Gastroesophageal sphincter (tissue), 4 donors: ENCODE data around the gene SH3PXD2A. TPM values are rescaled to one million over a fixed set of nuclear protein-coding genes. Genes with fewer than 3 reads are reported as not detected.

Experiments
- ATAC-seq: fragments of 150-250 bp; one replicate; pipeline ENCODE4 v1.9.1; 2016; ENCODE audit warnings: mild to moderate bottlenecking, moderate library complexity
- H3K27ac ChIP-seq, 4 donors: fragments of 200-600 bp; sonication (generic) in 3 of 4; 1 replicate in 3 of 4; 2 replicates in 1 of 4; pipeline ENCODE4 v1.5.1; 2016 to 2019
- H3K27me3 ChIP-seq: fragments of 200-600 bp; sonication (generic); one replicate; pipeline ENCODE4 v1.5.1; 2019
- H3K36me3 ChIP-seq, 2 donors: fragments of 200-600 bp; sonication (generic); one replicate each; pipeline ENCODE4 v1.5.1; 2019; ENCODE audit warnings: control low read depth in 1 of 2
- H3K4me1 ChIP-seq, 3 donors: fragments of 200-600 bp; sonication (generic); 1 replicate in 2 of 3; 2 replicates in 1 of 3; pipeline ENCODE4 v1.5.1; 2016 to 2019; ENCODE audit warnings: control low read depth in 2 of 3
- H3K4me3 ChIP-seq, 2 donors: fragments of 200-600 bp; sonication (generic); one replicate each; pipeline ENCODE4 v1.5.1; 2019; ENCODE audit warnings: mild to moderate bottlenecking in 1 of 2, moderate library complexity in 1 of 2
- H3K9me3 ChIP-seq, 3 donors: fragments of 200-600 bp; sonication (generic); one replicate each; pipeline ENCODE4 v1.5.1; 2017 to 2019; ENCODE audit warnings: control low read depth in 2 of 3
- EP300 ChIP-seq: sonication (generic); formaldehyde crosslinking; IDR thresholded peaks from one replicate; pipeline ENCODE4 v1.6.1; 2017; ENCODE audit warnings: antibody characterized with exemption, mild to moderate bottlenecking
- POLR2A ChIP-seq, 2 donors: fragments of 450-650 bp; IDR thresholded peaks; one replicate each; pipeline ENCODE4 v1.6.1; 2017; ENCODE audit warnings: antibody characterized with exemption in 2 of 2, mild to moderate bottlenecking in 2 of 2, moderate library complexity in 1 of 2
- POLR2AphosphoS5 ChIP-seq: sonication (generic); formaldehyde crosslinking; IDR thresholded peaks from one replicate; pipeline ENCODE4 v1.6.1; 2017; ENCODE audit warnings: antibody characterized with exemption
- WGBS, 2 donors: methylation state at CpG; one replicate each; pipeline ENCODE4 v1.1.5; 2018; ENCODE audit warnings: low coverage in 1 of 2; 5-methylcytosine and 5-hydroxymethylcytosine counted together
- total RNA-seq, 4 donors: library from RNA; depleted of rRNA; stranded (reverse); fragments of >200 nt; gene quantifications; one replicate each; pipeline ENCODE4 v1.1.0, GENCODE V29; 2016
- TF ChIP-seq, protein P1 (sequence below), 4 experiments: fragments of 200-600 bp in 2 of 4; fragments of 450-650 bp in 2 of 4; sonication (generic) in 1 of 4; IDR thresholded peaks; one replicate each; pipeline ENCODE4 v1.5.1; 2017 to 2019; ENCODE audit warnings: antibody characterized with exemption in 4 of 4, mild to moderate bottlenecking in 2 of 4, moderate library complexity in 2 of 4

SH3PXD2A gene
- total RNA-seq, 4 donors from 2014 or later = 31.2 to 65.2 (median 39.5) TPM

DNA sequence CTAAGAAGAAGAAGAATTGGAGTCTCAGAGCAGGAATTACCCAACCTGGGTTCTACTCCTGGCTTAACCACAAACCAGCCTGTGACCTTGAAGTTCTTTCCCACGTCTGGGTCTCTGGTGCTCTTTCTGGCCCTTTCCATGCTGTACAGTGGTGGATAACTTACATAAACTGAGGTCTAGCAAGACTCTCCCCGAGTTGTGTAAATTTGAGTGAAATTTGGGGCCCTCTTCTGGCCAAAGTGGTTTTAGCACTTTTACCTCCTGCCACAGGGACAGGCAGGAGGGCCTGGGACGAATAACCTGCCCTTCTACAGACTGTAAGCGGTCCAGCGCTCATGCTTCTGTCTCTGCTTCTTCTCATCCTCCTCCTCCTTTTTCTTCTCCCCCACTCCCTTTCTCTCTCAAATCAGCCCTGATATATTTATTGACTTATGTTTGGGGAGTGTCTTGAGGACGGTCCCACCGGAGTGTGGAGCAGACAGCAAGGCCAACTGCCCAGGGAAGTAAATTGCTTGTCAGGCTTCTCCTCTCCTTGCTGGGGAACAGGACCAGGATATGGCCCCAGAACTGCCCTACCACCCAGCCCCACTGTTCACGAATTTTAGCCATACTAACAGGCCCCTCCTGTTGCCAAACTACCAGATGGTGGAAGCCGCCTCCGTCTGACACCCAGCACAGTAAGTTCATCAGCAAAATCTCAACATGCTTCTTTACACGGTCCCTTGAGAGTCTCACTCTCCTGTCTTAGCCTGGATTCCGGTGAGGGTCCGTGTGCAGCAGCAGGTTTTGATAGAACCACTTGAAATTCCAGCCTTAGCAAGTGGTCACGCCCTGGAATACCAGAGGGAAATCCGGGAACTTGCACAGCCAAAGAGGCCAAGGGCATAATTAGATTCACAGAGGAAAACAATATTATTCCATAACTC lies 4.0 kb upstream of the SH3PXD2A start:
- Histone ChIP-seq H3K27me3 (no peaks in the 10 kb centered on the region), H3K4me1 (peaks cover 0 to 25% (median 12%) of the 10 kb centered on the region in 3 donors), H3K27ac (no peak overlapping the region), H3K36me3 (no peaks in the 10 kb centered on the region), H3K4me3 (no peak overlapping the region), H3K9me3 (peaks cover 0 to 1% (median 0%) of the 10 kb centered on the region in 3 donors)
- peak; percentile 50 for ATAC-seq
- 55 to 57% methylated on average over 6 to 13 of the region's 15 CpGs for WGBS, 2 donors
- no peak for TF ChIP-seq POLR2AphosphoS5
- TF ChIP-seq, protein P1, sequence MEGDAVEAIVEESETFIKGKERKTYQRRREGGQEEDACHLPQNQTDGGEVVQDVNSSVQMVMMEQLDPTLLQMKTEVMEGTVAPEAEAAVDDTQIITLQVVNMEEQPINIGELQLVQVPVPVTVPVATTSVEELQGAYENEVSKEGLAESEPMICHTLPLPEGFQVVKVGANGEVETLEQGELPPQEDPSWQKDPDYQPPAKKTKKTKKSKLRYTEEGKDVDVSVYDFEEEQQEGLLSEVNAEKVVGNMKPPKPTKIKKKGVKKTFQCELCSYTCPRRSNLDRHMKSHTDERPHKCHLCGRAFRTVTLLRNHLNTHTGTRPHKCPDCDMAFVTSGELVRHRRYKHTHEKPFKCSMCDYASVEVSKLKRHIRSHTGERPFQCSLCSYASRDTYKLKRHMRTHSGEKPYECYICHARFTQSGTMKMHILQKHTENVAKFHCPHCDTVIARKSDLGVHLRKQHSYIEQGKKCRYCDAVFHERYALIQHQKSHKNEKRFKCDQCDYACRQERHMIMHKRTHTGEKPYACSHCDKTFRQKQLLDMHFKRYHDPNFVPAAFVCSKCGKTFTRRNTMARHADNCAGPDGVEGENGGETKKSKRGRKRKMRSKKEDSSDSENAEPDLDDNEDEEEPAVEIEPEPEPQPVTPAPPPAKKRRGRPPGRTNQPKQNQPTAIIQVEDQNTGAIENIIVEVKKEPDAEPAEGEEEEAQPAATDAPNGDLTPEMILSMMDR (IDR thresholded peaks at IDR 0.05) = peak; percentile 69 to 85 (median 76)

DNA sequence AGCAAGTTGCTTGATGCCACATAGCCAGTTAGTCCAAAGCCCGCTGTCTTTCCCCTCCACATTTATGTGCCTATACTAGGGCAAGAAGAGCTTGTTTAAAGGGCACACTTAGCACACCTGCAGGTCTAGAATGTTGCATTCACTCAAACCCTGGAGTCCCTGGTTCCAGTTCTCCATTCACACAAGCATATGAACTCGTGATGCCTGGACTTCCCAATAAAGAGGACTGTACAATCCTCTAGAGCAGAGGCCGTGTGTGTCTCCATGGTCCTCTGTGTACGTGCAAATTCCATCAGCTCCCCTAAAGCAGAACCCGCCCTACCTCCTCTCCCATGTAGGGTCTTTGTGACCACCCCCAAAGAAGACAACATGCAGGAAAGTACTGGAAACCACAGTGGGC lies 3.0 kb upstream of the SH3PXD2A start:
- H3K4me1 ChIP-seq = peaks cover 0 to 36% (median 21%) of the 10 kb centered on the region in 3 donors
- 29 to 100% methylated on average over 1 of the region's 5 CpGs for WGBS, 2 donors
- ATAC-seq = no peak
- no peaks in the 10 kb centered on the region for H3K9me3 ChIP-seq
- H3K27me3 ChIP-seq = no peaks in the 10 kb centered on the region
- no peak overlapping the region for H3K27ac ChIP-seq
- H3K36me3 ChIP-seq = no peaks in the 10 kb centered on the region
- no peak for TF ChIP-seq EP300
- no peak for TF ChIP-seq POLR2A (IDR thresholded peaks at IDR 0.05)
- TF ChIP-seq, protein P1 (IDR thresholded peaks at IDR 0.05) = no peak
- TF ChIP-seq POLR2AphosphoS5 = no peak
- H3K4me3 ChIP-seq = no peak overlapping the region

DNA sequence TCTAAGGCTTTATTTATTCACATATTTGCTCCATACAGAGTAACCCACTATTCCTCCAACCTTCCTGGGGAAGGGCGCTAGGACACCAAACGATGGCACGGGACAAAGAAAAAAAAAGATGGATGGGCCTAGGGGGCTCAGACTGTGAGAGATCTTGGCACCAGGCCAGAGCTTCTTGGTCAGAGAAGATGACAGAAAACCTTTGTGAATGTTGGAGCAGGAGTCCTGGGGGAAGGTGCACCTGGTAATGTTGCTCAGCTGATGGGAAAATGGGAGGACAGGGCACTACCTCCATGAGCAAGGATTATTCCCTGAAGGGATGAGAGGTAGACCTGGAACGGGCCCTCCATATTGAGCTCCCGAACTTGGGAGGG lies 1.4 kb upstream of the SH3PXD2A start:
- Histone ChIP-seq H3K36me3 (no peaks in the 10 kb centered on the region), H3K27me3 (no peaks in the 10 kb centered on the region), H3K9me3 (no peaks in the 10 kb centered on the region), H3K4me3 (no peak overlapping the region), H3K4me1 (peaks cover 0 to 51% (median 29%) of the 10 kb centered on the region in 3 donors), H3K27ac (peak overlapping the region in 1 of 4 donors; percentile 87)
- WGBS, 2 donors = 80 to 92% methylated on average over 1 to 4 of the region's 5 CpGs
- TF ChIP-seq, protein P1 (IDR thresholded peaks at IDR 0.05) = no peak
- TF ChIP-seq POLR2AphosphoS5 (no peak), EP300 (no peak), POLR2A (IDR thresholded peaks at IDR 0.05) (no peak)
- ATAC-seq = no peak

DNA sequence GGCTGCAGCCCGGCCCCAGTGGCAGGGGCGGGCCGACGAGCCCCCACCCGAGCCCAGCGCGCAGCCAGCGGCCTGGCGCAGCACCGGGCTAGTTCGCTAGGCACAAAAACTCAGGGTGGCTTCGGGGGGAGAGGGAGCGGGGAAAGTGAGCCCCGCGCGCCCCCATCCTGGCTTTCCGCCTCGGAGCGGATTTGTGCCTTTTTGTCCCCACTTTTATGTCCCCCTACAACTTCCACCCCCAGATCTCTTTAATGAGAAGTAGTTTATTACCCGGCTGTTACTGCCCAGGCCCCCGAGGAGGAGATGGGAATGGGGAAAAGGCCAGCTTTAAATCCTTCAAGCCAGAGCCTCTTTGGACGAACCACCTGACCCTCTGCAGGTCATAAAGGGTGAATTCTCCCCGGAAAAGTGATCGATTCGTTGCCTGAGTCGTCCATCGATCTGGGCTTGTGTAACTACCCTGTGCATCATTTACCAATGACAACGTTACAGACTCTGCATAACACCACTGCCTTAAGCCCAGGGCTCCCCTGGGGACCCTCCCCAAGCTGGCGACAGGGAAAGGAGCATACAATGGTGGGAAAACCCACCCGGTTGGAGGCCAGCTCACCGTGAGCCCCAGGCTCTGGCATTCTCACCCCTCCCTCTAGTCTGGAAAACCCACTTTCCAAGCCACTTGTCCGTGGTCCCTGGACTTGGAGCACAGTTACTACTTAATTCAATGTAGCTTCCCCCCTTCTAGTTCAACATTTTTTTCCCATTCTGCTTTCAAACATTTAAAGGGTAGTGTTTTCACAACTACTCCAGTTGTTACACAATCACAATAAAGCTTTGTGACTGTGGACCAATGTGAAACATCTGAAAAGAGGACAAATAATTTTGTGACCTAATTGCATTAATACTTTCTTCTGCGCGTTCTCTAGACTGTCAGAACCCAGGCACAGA lies 748 bp upstream of the SH3PXD2A start:
- peak overlapping the region; percentile 37 to 69 for H3K4me3 ChIP-seq
- H3K27me3 ChIP-seq = no peaks in the 10 kb centered on the region
- no peaks in the 10 kb centered on the region for H3K36me3 ChIP-seq
- H3K9me3 ChIP-seq = no peaks in the 10 kb centered on the region
- 24 to 36% methylated on average over 10 to 15 of the region's 34 CpGs for WGBS, 2 donors
- H3K4me1 ChIP-seq = peaks cover 0 to 58% (median 36%) of the 10 kb centered on the region in 3 donors
- peak overlapping the region in 3 of 4 donors; percentile 76 to 87 (median 85) for H3K27ac ChIP-seq
- TF ChIP-seq, protein P1 (IDR thresholded peaks at IDR 0.05) = no peak
- TF ChIP-seq EP300 (no peak), POLR2AphosphoS5 (no peak), POLR2A (IDR thresholded peaks at IDR 0.05) (no peak)
- ATAC-seq = no peak
